LNCAP (cell line): ENCODE data around the gene GTF2F2.

ENCODE experiments used
- TF ChIP-seq, protein P1 (sequence below): fragments of 450-650 bp; IDR thresholded peaks from 2 replicates; pipeline ENCODE4 v1.5.1; 2017; ENCODE audit warnings: mild to moderate bottlenecking

GTF2F2 gene

GRCh38 chr13:45107539-45107938 is 12.8 kb upstream of the GTF2F2 start:
- TF ChIP-seq, protein P1, sequence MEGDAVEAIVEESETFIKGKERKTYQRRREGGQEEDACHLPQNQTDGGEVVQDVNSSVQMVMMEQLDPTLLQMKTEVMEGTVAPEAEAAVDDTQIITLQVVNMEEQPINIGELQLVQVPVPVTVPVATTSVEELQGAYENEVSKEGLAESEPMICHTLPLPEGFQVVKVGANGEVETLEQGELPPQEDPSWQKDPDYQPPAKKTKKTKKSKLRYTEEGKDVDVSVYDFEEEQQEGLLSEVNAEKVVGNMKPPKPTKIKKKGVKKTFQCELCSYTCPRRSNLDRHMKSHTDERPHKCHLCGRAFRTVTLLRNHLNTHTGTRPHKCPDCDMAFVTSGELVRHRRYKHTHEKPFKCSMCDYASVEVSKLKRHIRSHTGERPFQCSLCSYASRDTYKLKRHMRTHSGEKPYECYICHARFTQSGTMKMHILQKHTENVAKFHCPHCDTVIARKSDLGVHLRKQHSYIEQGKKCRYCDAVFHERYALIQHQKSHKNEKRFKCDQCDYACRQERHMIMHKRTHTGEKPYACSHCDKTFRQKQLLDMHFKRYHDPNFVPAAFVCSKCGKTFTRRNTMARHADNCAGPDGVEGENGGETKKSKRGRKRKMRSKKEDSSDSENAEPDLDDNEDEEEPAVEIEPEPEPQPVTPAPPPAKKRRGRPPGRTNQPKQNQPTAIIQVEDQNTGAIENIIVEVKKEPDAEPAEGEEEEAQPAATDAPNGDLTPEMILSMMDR: no peak

DNA sequence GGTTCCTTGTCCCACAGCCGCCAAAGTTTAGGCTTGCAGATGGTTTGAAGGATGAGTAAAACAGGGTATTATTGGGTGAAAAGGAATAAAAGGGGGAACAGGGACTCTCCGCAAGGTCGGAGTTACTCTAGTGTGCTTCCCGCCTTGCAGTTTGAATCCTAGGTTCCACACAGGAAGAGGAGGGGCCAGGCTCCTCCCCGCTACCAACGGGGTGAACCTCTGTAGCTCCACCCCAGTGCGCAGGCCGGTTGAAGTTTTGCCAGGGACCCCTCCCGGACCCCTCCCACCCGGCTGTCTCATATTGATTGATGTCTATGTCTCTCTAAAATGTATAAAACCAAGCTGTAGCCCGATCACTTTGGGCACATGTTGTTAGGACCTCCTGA is 11.6 kb upstream of the GTF2F2 start:
- TF ChIP-seq, protein P1: no peak

- TF ChIP-seq, protein P1: no peak
Measured at GRCh38 chr13:45109102-45109720, 11.1 kb upstream of the GTF2F2 start.

DNA sequence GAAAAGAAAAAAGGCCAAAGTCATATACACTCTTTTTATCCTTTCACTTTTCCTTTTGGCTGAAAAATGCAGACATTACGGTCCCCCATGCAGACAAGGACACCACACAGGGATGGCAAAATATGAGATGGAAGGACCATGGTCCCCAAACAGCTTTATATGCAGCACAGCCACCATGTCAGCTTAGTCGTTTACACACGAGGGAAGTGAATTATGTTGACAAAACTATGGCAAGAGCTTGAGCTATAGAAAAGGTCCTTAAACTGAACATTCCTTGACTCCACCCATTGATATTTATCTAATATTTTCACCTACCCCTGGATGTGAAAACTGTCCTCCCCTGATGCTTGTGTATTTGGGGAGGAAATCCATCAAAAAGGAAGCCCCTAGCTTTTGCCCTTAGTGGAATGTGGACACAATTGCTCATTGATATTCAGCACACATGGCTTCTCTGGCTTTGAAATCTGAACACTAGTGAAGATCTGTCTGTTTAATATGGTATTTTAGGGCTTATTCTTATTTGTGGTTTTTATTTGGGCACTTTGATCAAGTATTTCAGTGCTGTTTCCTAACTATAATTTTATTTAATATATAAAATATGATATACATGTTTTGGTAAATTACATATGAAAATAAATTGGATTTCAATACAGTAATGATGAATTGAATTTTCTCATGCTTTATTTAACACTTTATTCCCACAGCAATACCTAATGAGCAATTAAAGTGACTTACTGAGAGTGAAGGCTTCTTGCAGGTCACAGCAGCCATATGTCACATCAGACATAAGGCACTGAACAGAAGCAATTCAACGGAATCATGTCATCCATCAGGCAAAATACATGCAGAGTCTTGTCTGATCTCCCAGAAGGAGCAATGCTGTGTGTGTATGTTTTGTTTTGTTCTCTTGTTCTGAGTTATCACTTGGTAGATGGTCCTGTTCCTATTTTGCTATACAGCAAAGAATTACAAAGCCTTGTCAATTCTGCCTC is 6.8 kb upstream of the GTF2F2 start:
- TF ChIP-seq, protein P1: no peak

- TF ChIP-seq, protein P1: no peak
Measured at GRCh38 chr13:45119469-45119990, 780 bp upstream of the GTF2F2 start.

DNA sequence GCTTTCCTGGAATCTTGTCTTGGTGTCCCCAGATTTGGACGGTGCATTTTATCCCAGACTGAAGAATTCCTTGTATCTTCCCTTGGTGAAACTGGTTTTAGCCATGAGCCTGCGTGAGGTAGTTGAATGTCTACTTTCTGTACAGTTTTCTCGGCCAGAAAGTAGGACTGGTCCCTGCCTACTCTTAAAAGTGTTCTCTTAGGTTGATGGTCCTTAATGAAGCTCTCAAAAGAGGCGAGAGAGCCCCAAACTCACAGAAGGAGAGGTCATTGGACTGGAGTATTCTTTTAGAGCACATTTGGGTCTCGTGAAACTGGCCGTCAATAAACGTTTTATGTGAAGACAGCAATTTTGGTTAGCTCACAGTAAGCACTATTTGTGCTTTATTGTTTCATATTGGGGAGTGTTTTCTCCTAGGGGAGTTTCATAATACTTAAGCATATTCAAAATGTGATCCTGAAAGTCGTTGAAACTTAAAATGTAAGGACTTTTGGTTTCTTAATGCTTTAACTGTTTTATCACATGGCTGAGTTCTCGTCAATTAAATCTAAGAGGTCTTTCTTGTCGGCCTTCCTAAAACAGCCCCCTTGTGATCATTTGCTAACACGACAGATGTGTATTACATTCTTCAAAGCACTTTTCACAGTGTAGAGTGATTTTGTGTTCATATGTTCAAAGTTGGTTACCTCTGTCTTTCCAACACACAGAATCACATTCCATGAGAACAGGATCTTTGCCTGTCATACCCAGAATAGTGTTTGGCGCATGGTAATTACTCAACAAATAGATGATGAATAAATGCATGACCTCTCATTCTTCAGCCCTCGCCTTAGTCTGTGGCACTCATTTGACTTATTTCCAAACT is 889 bp downstream of the GTF2F2 start:
- TF ChIP-seq, protein P1: no peak

DNA sequence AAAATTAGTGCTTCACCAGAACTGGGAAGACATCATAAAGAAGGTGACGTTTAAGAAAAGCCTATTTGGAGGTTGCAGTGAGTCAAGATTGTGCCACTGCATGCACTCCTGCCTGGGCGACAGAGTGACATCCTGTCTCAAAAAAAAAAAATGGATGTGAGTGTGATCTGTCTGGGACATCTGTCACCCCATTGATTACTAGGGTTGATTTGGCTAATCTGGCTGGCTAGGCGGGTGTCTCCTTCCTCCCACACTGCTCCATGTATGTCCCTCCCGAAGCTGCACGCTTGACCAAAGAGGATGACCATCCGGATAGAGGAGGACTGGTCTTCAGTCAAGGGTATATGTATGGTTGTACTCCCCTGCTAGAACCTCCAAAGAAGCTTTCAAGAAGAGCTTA is 2.6 kb downstream of the GTF2F2 start:
- TF ChIP-seq, protein P1: no peak
